Hepatocyte (in vitro differentiated cells): ENCODE results near the gene KRTAP4-4.

Source experiments
- CTCF ChIP-seq: fragments of 200-600 bp; sonication (generic); IDR thresholded peaks from 2 replicates; pipeline ENCODE4 v1.5.1; 2016; ENCODE audit warnings: antibody characterized with exemption, mild to moderate bottlenecking; ENCODE audit not compliant: poor library complexity
- EZH2 ChIP-seq: fragments of 200-600 bp; sonication (generic); IDR thresholded peaks from 2 replicates; pipeline ENCODE4 v1.6.1; 2016; ENCODE audit warnings: antibody characterized with exemption, mild to moderate bottlenecking, borderline replicate concordance
- EZH2phosphoT487 ChIP-seq: fragments of 200-600 bp; sonication (generic); IDR thresholded peaks from one replicate; pipeline ENCODE4 v1.6.1; 2018; ENCODE audit warnings: antibody characterized with exemption, mild to moderate bottlenecking, low read depth, moderate library complexity; ENCODE audit not compliant: unreplicated experiment, severe bottlenecking

GRCh38 chr17:41140360-41141131 is 20.0 kb downstream of the KRTAP4-4 start, which contains the start of gene KRTAP4-6:
- TF ChIP-seq EZH2 (no peak), CTCF (no peak), EZH2phosphoT487 (no peak)
